Left lobe of liver (tissue), 2 donors: ENCODE data around the gene LHFPL2. TPM values are rescaled to one million over a fixed set of nuclear protein-coding genes. Genes with fewer than 3 reads are reported as not detected.
"Not testable (repeated sequence)": the region's sequence is repeated elsewhere in the genome, so short reads cannot be mapped to it uniquely, and the experiment has no call there.

ENCODE experiments used
- ATAC-seq: fragments of 200-7000 bp; cut with Tn5 transposase; one replicate; pipeline ENCODE4 v1.9.1; 2020; ENCODE audit warnings: mild to moderate bottlenecking, moderate library complexity
- DNase-seq: peaks from one replicate; pipeline ENCODE4 v3.0.0-alpha.2; 2020; ENCODE audit warnings: low spot score
- total RNA-seq: library from RNA; stranded (reverse); gene quantifications from one replicate; pipeline ENCODE4 v1.2.1, GENCODE V29; 2021
- donor health status: DM: no; HTN: no; CAD: no; lungs with moderate emphysema.
- donor health status: DM: no; HTN: yes; CAD: no.

Gene LHFPL2
- total RNA-seq, 1 donor from 2014 or later, result 2.4 TPM

DNA sequence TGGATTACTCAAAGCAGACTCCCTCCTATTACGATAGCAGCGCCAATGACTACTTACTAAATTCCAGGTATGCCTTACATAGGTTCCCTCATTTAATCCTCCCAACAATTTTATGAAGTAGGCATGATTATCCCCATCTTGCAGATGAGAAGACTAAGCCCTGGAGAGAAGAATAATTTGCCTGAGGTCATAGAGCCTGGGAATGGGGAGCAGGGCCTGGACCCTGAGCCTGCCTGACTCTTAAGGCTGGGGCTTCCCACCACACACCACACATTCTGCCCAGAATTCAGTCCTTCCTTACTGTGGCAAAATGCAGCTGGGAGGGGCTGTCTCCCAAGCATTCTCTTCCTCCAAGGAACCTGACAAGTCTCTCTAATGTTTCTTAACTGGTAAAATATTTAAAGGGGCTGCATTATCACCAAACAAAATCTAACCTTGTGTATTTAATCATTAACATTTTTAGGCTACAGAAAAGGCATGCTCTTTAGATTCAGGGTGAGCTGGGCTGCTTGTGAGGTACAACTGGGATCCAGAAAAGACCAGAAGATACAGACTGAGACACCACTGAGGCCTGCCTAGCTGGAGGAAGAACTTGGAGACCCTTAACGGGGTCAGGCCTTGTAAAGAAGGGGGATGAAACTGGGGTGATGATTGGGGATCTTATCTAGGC, 26.1 kb downstream of the LHFPL2 start:
- DNase-seq, result no peak
- no peak for ATAC-seq

DNA sequence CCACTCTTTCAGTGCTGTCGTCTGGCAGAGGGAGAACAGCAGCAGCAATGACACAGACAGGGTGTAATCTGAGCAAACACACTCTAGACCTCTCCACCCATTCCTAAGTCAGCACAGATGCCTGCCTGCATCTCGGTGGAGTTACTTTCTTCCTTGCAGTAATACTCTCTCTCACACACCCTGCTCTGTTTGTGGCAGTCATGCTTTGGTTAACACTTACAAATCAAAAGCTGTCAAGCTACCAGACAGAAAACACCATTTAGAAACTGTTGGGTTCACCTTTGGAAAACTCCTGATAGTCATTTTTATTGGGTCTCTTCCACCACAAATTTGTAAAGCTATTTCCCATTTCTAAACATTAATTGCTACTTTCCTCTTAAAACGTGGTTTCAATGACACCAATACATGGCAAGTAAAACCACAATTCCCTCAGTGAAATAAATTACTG, 27.3 kb downstream of the LHFPL2 start:
- no peak for DNase-seq
- ATAC-seq, result no peak

DNA sequence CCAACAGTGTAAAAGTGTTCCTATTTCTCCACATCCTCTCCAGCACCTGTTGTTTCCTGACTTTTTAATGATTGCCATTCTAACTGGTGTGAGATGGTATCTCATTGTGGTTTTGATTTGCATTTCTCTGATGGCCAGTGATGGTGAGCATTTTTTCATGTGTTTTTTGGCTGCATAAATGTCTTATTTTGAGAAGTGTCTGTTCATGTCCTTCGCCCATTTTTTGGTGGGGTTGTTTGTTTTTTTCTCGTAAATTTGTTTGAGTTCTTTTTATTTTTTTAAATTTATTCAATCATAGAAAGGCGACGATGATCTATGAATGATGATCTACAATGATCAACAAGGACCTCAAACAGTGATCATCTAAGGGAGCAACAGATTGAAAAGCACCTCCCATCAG, 28.5 kb downstream of the LHFPL2 start:
- not testable (repeated sequence) for DNase-seq, ATAC-seq

DNA sequence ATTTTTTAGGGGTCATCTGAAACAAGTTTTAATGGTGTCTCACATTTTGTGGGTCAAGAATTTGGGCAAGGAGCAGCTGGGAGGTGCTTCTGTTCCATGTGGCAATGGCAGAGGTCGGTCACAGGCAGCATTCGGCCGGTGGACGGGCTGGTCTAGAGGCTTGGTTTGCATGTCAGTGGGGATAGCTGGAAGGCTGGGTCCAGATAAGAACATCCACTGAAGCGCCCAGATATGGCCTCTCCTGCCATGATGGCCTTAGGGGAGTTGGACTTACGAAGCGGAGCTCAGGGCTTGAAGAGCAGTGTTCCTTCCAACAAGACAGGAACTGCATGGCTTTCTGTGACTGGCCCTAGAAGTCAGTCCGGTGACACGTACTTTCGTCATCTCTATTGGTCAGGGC, 30.3 kb downstream of the LHFPL2 start:
- ATAC-seq (no peak), DNase-seq (no peak)

DNA sequence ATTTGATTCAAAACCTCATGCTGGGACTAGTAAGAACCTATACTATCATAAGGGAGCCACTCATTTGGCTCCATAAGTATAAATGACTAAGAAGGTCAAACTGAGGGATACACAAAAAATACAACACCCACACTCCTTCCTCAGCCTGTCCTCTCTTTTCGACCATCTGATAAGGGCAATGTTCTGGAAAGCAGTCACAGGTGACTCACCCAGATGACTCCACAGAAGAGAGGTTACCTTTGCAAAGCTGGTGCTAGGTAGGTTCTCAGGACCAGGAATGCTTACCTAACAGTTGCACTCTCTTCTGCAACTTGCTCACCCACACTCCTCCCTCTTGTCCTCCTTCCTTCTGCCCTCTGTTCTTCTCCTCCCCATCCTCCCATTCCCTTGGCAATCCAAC, 32.9 kb downstream of the LHFPL2 start:
- ATAC-seq, result no peak
- no peak for DNase-seq

DNA sequence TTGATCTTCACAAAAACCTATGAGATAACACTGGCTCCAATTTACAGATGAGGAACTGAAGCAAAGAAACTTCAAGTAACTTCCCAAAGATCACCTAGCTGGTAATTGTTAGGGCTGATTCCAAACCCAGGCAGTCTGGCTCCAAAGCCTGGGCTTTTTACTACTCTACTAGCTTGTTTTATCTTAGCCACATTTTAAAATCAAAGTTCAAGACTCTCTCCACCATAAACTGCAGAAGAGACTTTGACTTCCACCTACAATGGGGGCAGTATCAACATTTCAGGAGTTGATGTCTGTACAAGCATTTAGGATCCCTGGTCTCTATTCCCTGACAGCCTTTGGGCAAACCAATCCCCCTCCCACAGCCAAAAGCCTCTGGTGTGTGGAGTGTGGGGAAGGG, 33.8 kb downstream of the LHFPL2 start:
- no peak for ATAC-seq
- DNase-seq, result no peak

DNA sequence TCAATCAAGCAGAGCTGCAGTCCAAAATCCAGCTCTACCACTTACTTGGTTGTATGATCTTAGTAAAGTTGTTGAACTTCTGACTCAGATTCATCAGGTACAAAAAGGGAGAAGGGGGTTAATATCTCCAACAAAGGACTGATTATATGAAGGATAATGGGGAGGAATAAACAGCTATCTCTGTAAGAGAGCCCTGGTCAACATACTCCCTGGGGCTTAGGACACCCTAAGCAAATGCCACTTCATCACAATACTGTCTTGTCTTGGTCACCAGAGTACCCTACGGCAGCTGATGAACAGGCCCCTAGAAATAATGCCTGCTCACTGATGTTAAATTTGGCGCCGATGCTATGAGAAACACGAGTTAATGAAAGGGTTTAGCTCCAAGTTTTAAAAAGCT, 34.8 kb downstream of the LHFPL2 start:
- DNase-seq, result no peak
- ATAC-seq, result no peak

DNA sequence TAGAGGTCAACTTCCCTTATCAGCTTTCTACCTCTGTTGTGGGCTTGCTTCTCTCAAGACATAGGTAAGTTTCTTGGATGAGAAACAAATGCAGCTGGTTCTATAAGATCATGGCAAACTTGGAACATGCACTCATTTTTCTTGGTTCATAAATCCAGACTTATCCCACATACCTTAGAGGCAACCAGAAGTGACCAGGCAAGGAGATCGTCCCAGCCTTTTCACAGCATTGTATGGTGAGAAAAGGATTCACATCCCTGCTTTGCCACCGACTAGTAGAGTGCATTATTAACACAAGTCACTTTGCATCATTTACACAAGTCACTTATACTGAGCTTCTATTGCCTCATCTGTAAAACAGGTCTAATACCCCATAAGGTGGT, 35.4 kb downstream of the LHFPL2 start:
- ATAC-seq, result no peak
- DNase-seq, result no peak

DNA sequence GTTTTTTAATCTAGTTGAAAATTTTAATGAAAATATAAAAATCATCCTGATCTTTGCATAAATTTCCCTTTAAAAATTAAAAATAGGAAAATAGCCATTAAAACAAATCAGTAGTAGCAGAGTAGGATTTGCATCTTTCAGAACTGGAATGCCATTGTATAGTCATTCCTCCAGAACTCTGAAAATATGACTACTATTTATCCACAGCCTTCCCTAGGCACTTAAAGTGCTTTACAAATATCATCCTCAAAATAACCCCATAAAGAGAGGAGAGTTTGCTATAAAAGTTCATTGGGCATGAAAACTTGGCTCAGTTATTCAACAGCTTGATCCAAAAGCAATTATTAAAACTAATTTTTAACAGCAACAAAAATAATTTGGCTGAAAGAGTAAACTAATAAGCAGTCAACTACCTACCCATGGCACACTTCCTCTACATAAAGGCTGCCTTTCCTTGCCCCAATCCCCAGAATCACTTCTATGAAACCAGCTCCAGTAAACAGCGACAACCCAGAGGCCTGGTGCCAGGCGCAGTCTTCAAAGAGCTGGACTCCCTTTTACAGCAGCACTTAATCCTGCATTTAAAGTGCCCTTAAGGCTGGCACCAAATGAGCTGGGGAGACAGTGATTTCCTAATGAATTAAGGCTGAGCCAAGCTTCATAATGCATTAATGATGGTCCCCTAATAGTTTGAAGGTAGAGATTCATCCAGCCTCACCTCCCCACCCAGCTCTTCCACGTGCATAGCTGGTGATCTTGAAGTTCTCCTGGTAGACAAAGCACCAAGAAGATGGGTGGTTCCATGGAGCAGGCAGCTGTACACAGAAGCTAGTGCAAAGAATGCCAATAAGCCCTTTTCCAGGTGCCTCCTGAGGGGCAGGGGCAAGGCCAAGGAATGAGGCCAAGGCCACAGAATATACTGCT, 36.1 kb downstream of the LHFPL2 start:
- no peak for ATAC-seq

DNA sequence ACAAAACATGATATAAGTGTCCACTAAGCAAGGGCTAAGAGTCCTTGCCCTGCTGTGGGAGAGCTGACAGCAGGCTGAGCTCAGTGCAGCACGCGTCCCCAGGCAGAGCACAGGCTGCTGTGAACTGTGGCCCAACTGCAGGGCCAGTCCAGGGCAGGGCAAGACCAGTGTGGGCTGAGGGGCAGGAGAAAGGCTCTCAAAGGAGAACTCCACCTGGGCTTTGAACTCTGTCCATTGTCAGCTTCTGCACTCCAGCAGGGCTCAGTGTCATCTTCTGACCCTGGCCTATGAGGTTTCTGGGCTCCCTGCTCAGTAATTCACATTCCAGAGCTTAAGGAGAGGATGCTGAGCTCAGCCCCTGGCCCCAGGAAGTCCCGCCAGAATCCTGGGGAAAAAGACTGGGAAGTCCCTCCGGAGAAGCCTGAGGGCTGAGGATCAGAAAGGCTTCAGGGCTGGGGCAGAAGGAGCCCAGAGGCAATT, 37.4 kb downstream of the LHFPL2 start:
- ATAC-seq (no peak), DNase-seq (no peak)

More for the DNA sequence above, 36.1 kb downstream of the LHFPL2 start:
- no peak for DNase-seq

DNA sequence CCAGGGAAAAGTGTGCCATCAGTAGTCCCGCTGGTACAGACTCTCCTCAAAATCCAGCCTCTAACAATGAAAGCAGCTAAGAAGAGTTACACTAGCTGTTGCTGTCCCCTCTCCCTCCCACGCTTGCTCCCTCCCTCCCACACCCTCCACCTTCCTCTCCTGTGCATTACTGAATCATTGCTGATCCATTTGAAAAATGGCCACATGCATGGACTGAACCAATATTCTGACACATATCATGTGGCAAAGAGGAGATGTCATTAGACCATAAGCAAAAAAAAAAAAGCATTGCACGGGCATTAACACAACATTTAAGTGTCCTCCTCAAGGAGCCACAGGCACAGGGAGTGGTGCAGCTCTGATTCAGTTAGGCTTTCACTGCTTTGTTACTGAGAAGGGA, 37.9 kb downstream of the LHFPL2 start:
- DNase-seq (no peak), ATAC-seq (no peak)

DNA sequence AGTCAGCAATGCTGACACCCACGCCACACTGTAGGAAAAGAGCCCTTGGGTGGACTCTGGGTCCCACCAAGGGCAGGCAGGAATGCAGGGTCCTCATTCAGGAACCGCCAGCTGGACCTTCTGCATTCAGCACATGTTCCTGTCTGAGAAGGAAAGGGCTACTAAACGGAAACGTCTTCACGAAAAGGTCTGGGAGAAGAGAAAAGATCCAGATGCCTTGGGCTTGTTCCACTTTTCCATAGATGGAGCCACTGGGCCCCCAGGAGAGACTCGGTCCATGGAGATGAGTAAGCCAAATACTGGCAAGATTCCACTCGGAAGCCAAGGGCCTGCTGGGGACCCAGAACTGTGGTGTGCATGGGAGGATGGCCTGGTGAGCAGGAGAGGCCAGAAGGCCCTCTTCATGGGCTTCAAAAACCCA, 38.4 kb downstream of the LHFPL2 start:
- no peak for DNase-seq
- no peak for ATAC-seq

DNA sequence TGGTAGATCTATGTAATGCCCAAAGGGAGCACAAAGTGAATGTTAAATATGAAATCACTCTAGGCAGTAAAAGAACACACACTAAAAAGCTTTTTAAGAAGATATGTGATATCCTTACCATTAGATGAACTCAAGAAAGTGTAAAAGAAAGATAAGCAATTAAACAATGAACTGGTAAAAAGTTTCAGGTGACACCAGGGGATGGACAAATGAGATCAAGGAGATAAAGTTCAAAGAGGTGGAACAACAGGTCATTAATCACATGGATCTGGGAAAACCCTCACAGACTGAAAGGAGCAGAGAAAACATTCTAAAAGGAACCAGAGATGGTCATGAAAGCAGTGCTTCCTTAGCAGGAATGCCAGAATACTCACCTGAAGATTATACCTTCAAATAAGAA, 40.7 kb downstream of the LHFPL2 start:
- no peak for DNase-seq

DNA sequence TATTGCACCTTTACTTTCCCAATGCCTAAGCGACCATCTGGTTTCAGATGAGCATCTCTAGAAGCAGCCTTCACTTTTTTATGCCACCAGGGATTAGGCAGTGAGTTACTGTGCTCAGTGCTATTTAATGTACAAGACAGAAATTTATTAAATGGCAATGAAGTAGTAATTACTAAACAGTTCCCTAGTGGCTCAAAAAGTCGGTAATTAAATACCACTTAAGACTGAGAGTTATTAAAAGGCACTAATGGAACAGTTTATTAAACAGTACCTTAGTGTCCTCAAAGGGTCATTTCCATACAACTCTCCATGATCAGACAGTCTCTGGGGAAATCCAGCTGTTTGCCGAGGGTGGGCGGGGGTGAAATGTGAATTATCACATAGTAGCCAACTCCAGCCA, 42.3 kb downstream of the LHFPL2 start:
- ATAC-seq, result no peak
- DNase-seq, result no peak

More for the DNA sequence above, 40.7 kb downstream of the LHFPL2 start:
- no peak for ATAC-seq

DNA sequence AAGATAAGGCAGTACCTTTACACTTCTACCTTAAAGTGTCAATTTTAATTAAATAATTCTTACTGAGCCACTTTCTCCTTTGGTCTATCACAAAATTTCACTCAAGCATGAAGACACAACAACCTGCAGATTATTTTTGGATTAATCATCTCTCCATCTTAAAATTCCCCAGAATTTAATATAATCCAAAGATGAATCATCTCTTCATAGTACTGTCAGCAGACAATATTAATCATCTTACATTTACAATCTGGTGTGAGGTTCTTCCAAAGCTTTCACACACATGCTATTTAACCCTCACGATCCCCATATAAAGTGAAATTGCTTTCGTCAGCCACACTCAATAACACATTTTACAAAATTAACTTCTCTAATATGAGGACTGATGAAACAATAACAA, 43.0 kb downstream of the LHFPL2 start:
- no peak for DNase-seq
- ATAC-seq, result no peak

DNA sequence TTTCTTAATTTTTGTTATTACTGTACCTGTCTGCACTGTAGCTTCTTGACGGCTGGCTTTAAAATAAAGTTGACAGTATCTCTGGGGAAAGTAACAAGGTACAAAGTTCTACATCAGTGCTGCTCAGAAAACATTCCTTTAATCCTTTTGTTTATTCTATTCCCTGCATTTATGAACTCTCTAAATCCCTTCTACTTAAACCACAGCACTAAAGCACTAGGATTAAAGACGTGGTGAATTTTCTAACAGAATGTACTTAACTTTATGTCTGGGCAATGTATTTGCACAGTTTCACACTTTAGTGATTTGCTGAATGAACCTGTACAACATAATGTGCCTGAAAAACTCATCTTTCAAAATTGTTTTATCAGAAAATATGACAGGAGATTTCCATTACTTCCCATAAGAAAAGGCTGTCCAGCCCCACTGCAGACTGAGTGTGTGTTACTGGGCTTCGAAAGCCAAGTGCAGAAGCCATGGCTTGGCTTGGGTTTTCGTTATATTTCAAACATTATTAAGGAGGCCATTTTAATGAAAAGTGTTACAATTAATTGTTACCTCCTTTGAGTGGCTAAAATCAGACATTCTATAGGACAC, 43.8 kb downstream of the LHFPL2 start:
- ATAC-seq (peak; percentile 22), DNase-seq (no peak)

DNA sequence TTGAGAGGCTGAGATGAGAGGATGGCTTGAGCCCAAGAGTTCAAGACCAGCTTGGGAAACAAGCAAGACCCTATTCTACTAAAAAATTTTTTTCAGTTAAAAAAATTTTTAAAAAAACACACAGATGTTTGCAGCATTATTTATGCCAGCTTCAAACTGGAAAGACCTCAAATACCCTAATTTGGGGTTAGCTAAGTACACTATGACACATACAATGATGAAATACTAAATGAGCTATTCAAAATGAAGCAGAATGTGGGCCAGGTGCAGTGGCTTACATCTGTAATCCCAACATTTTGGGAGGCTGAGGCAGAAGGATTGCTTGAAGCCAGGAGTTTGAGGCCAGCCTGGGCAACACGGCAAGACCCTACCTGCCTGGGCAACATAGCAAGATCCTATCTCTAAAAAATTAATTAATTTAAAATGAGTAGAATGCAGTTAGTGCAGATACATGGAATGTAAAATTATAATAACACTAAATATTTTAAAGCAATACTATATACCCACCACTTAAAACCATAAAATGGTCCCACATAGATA, 44.9 kb downstream of the LHFPL2 start:
- DNase-seq (no peak), ATAC-seq (no peak)

DNA sequence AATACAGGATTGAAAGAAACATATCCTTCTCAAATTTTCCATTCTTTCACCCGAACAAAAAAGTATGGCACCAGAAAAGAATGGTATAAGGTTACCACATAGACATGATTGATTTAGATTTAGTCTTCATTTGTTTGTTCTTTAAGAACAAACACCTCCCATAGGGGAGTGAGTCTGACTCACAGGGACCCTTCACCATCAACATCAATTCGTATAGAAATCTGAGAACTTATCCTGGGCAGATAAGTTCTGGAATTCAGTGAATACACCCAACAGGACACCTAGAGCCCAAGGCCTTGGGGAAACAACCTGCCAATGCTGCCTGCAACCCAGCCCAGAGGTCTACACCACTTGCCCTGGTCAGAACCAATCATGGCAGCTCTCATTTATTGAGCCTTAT, 46.2 kb downstream of the LHFPL2 start:
- no peak for ATAC-seq
- DNase-seq, result no peak

DNA sequence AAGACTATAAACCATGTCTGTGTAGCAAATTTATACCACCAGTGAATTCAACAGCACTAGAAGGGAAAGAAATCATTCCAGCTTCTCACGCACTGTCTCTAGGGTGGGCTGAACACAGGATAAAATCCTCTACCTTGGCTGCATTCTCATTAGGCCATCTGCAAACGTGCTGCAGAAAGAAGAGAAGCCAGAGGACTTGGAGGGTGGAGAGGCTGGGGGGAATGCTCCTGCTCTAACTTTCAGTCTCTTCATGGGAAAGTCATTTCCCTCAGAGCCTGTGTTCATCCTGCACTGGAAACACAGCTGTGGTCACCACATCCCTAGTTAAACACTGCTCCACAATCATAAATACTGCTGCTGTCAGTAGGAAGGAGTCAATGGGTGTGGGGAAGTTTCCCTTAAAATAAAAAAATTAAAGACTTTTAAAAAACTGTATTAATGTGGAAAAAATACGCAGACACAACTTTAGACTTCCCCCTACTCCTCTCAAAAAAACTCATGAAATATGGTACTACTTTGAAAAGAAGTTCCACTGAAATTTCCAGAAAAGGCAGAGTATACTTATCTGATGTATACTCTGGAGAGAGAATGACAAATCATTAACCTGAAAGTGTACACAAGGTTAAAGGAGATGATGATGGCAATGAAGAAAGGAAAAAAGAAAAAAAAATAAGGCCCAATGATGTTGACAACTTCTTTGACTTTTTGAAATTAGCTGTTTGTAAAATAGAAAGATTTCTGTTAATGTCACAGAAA, 46.8 kb downstream of the LHFPL2 start:
- DNase-seq (no peak), ATAC-seq (no peak)

DNA sequence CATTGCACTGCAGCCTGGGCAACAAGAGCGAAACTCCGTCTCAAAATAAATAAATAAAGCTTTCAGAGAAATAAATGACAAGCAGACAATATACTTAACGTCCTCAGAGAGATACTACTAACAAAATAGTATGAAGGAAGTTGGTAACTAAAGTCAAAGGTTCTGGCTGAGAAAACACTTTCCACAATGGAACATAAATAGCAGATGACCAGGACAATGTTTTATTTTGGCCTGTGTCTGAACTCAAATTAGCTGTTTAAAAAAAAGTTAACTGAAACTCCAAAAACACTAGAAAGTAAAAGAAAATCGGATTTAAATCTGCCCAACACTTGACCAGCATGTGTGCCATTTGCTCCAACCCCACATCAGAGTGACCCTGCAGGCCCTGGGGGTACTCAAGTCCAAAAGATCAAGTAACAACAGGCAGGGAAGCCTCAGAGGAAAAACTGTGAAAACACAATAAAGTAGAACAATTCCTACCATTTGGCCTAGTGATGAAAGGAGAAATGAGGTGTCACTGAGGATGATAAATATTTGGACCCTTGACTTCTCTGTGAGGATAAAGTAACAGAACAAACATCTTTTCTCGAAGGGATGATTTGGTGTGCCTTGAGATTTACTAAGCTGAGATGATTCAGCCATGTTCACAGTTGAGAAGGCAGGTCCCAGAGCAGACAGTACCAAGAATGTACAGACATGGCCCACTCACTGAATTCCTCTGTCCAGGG, 47.7 kb downstream of the LHFPL2 start:
- no peak for DNase-seq
- ATAC-seq, result no peak
